ENCODE measurements around the gene AP5M1. TPM values are rescaled to one million over a fixed set of nuclear protein-coding genes. Genes with fewer than 3 reads are reported as not detected.

Gene AP5M1
- total and polyA plus RNA-seq, 2 of the 4 experiments (the other 2 are of a cell fraction), result 16.1 to 28.3 TPM

- ATAC-seq (ENCODE audit: low read depth) (no peak), DNase-seq (no peak)
- Histone ChIP-seq H4K8ac (ENCODE audit: low read depth in 2 of 2, low read length in 2 of 2) (no peak overlapping the region), H2BK5ac (ENCODE audit: low read depth, low read length, poor library complexity, severe bottlenecking) (no peak overlapping the region), H2AK9ac (replicated peaks; ENCODE audit: low read depth, low read length, poor library complexity) (no peak overlapping the region), H3K4me1 (ENCODE audit: control insufficient read depth, insufficient read depth, low read length) (peaks cover 2% of the 10 kb centered on the region; the same call in 1 of the 2 replicates), H3K9ac (ENCODE audit: low read depth, low read length) (no peak overlapping the region), H3K27ac (ENCODE audit: insufficient read depth, low read length) (no peak overlapping the region), H3K4me2 (ENCODE audit: low read depth, low read length) (no peak overlapping the region), H2BK15ac (ENCODE audit: low read depth, low read length) (no peak overlapping the region), H4K20me1 (ENCODE audit: insufficient read depth, low read length) (peaks cover 30% of the 10 kb centered on the region), H2AK5ac (ENCODE audit: low read depth, low read length) (no peak overlapping the region), H3K4me3 (ENCODE audit: insufficient read depth, low read depth, low read length) (no peak overlapping the region), H3K9me1 (ENCODE audit: insufficient read depth, low read length) (no peaks in the 10 kb centered on the region; the same call in 1 of the 2 replicates), H4K91ac (ENCODE audit: insufficient read depth, low read depth, low read length) (no peak overlapping the region), H3K27me3 (ENCODE audit: control insufficient read depth, insufficient read depth, low read length) (no peaks in the 10 kb centered on the region), H4K5ac (ENCODE audit: low read depth, low read length) (no peak overlapping the region), H2BK20ac (ENCODE audit: low read depth, low read length) (no peak overlapping the region), H3K36me3 (ENCODE audit: control insufficient read depth, insufficient read depth, low read length) (no peaks in the 10 kb centered on the region), H3K14ac (replicated peaks; ENCODE audit: low read depth, low read length) (no peak overlapping the region), H3K79me1 (ENCODE audit: low read depth in 1 of 2, low read length in 2 of 2) (peaks cover 22 to 47% of the 10 kb centered on the region in 2 experiments), H3K56ac (ENCODE audit: extremely low read depth, insufficient read depth, low read length) (no peak overlapping the region), H3K23ac (ENCODE audit: low read depth, low read length) (no peak overlapping the region), H2BK120ac (ENCODE audit: low read depth, low read length) (no peak overlapping the region), H3K9me3 (ENCODE audit: control insufficient read depth, insufficient read depth, low read length) (no peaks in the 10 kb centered on the region), H3K18ac (ENCODE audit: low read depth, low read length) (no peak overlapping the region), H3K4ac (ENCODE audit: low read depth, low read length) (no peak overlapping the region), H2AFZ (replicated peaks; ENCODE audit: low read length, poor library complexity) (no peak overlapping the region)
- intact Hi-C loops (cut with micrococcal nuclease) (no loop called here), dilution Hi-C loops (cut with HindIII; ENCODE audit: low sequenced_read_pairs, unreplicated experiment) (no loop called here), in situ Hi-C loops (cut with MboI; ENCODE audit: low sequenced_read_pairs) (loop anchor here (25.0 kb wide), 1 partner anchor 975 kb away; the partner anchor contains the start of gene PSMA3)
- BruUV-seq (replicated peaks), result no TSS peak
- POLR2A ChIA-PET (ENCODE audit: unreplicated experiment), result no interaction called here
- no peak for TF ChIP-seq NFE2L2 (IDR thresholded peaks at IDR 0.05; ENCODE audit: low read depth, low read length)
- TF ChIP-seq MXI1 (IDR thresholded peaks at IDR 0.05; ENCODE audit: borderline replicate concordance, low read depth, low read length), result no peak
- TF ChIP-seq POLR2A (IDR thresholded peaks at IDR 0.05; ENCODE audit: low read depth, low read length), result no peak
- no peak for TF ChIP-seq CHD1 (IDR thresholded peaks at IDR 0.05; ENCODE audit: low read depth, low read length)
- CTCF ChIA-PET, result no interaction called here
These were observed 6.7 kb upstream of the AP5M1 start for GRCh38 chr14:57262117-57262516.
